ENCODE measurements around the gene CBFA2T3.

Gene CBFA2T3

GRCh38 chr16:88914750-88915368, 62.1 kb downstream of the CBFA2T3 start:
- DNase-seq (ENCODE audit: low read depth, low spot score), result no peak

GRCh38 chr16:88913870-88914269, 63.1 kb downstream of the CBFA2T3 start:
- no peak overlapping the region for H3K27ac ChIP-seq
- DNase-seq (ENCODE audit: low read depth, low spot score), result no peak

More at GRCh38 chr16:88914750-88915368, 62.1 kb downstream of the CBFA2T3 start:
- no peak overlapping the region for H3K27ac ChIP-seq

GRCh38 chr16:88913001-88913612, 63.9 kb downstream of the CBFA2T3 start:
- DNase-seq (ENCODE audit: low read depth, low spot score), result no peak
- H3K27ac ChIP-seq, result no peak overlapping the region

- DNase-seq (ENCODE audit: low read depth, low spot score), result no peak
- no peak overlapping the region for H3K27ac ChIP-seq
These were observed 64.5 kb downstream of the CBFA2T3 start for GRCh38 chr16:88912556-88912955.

- DNase-seq (ENCODE audit: low read depth, low spot score), result no peak
- no peak overlapping the region for H3K27ac ChIP-seq
These were observed 65.1 kb downstream of the CBFA2T3 start for GRCh38 chr16:88911946-88912310.

GRCh38 chr16:88911136-88911945, 65.7 kb downstream of the CBFA2T3 start:
- no peak for DNase-seq (ENCODE audit: low read depth, low spot score)
- H3K27ac ChIP-seq, result no peak overlapping the region

- H3K27ac ChIP-seq, result no peak overlapping the region
- DNase-seq (ENCODE audit: low read depth, low spot score), result no peak
These were observed 66.5 kb downstream of the CBFA2T3 start for GRCh38 chr16:88910284-88911135.

GRCh38 chr16:88909431-88910210, 67.4 kb downstream of the CBFA2T3 start:
- no peak for DNase-seq (ENCODE audit: low read depth, low spot score)
- no peak overlapping the region for H3K27ac ChIP-seq

- no peak for DNase-seq (ENCODE audit: low read depth, low spot score)
- H3K27ac ChIP-seq, result no peak overlapping the region
These were observed 68.7 kb downstream of the CBFA2T3 start for GRCh38 chr16:88908307-88908706.

- peak; percentile 91 for DNase-seq (ENCODE audit: low read depth, low spot score)
- H3K27ac ChIP-seq, result no peak overlapping the region
These were observed 69.2 kb downstream of the CBFA2T3 start for GRCh38 chr16:88907768-88908167.

- H3K27ac ChIP-seq, result no peak overlapping the region
- DNase-seq (ENCODE audit: low read depth, low spot score), result no peak
These were observed 70.4 kb downstream of the CBFA2T3 start for GRCh38 chr16:88906535-88907105.

- H3K27ac ChIP-seq, result no peak overlapping the region
- DNase-seq (ENCODE audit: low read depth, low spot score), result no peak
These were observed 71.0 kb downstream of the CBFA2T3 start for GRCh38 chr16:88906020-88906419.

GRCh38 chr16:88905563-88905962, 71.4 kb downstream of the CBFA2T3 start:
- no peak for DNase-seq (ENCODE audit: low read depth, low spot score)
- no peak overlapping the region for H3K27ac ChIP-seq

GRCh38 chr16:88904676-88905365, 72.2 kb downstream of the CBFA2T3 start:
- H3K27ac ChIP-seq, result no peak overlapping the region
- DNase-seq (ENCODE audit: low read depth, low spot score), result no peak

- no peak for DNase-seq (ENCODE audit: low read depth, low spot score)
- H3K27ac ChIP-seq, result no peak overlapping the region
These were observed 73.7 kb downstream of the CBFA2T3 start for GRCh38 chr16:88903267-88903666.

GRCh38 chr16:88902744-88903143, 74.3 kb downstream of the CBFA2T3 start:
- DNase-seq (ENCODE audit: low read depth, low spot score), result no peak
- no peak overlapping the region for H3K27ac ChIP-seq

- no peak for DNase-seq (ENCODE audit: low read depth, low spot score)
- no peak overlapping the region for H3K27ac ChIP-seq
These were observed 75.2 kb downstream of the CBFA2T3 start for GRCh38 chr16:88901718-88902337.

- H3K27ac ChIP-seq, result no peak overlapping the region
- DNase-seq (ENCODE audit: low read depth, low spot score), result no peak
These were observed 76.3 kb downstream of the CBFA2T3 start for GRCh38 chr16:88900662-88901052.

Measured in epithelial cell of prostate (primary cell).